GM04504 (cell line): ENCODE data around the gene TGFBRAP1.
"Not testable (repeated sequence)": the region's sequence is repeated elsewhere in the genome, so short reads cannot be mapped to it uniquely, and the experiment has no call there.

Source experiments
- DNase-seq: peaks from one replicate; pipeline ENCODE4 v3.0.0-alpha.2; 2012; ENCODE audit warnings: low read depth

TGFBRAP1 gene

GRCh38 chr2:105271393-105272045 lies 58.0 kb downstream of the TGFBRAP1 start:
- no peak for DNase-seq

- DNase-seq = no peak
Measured at GRCh38 chr2:105269426-105269825, 60.1 kb downstream of the TGFBRAP1 start.

- no peak for DNase-seq
Measured at GRCh38 chr2:105262651-105263091, 66.9 kb downstream of the TGFBRAP1 start.

- peak; percentile 85 for DNase-seq
Measured at GRCh38 chr2:105261061-105261460, 68.5 kb downstream of the TGFBRAP1 start.

GRCh38 chr2:105258835-105259350 lies 70.6 kb downstream of the TGFBRAP1 start:
- no peak for DNase-seq

GRCh38 chr2:105257981-105258380 lies 71.6 kb downstream of the TGFBRAP1 start:
- peak; percentile 44 for DNase-seq

- no peak for DNase-seq
Measured at GRCh38 chr2:105256431-105257047, 73.0 kb downstream of the TGFBRAP1 start.

GRCh38 chr2:105255979-105256378 lies 73.6 kb downstream of the TGFBRAP1 start:
- no peak for DNase-seq

- no peak for DNase-seq
Measured at GRCh38 chr2:105254531-105255210, 74.9 kb downstream of the TGFBRAP1 start.

GRCh38 chr2:105252271-105252670 lies 77.3 kb downstream of the TGFBRAP1 start:
- no peak for DNase-seq

- not testable (repeated sequence) for DNase-seq
Measured at GRCh38 chr2:105251016-105251648, 78.4 kb downstream of the TGFBRAP1 start.

GRCh38 chr2:105249891-105250290 lies 79.6 kb downstream of the TGFBRAP1 start:
- DNase-seq = no peak

GRCh38 chr2:105249181-105249580 lies 80.4 kb downstream of the TGFBRAP1 start:
- no peak for DNase-seq

- no peak for DNase-seq
Measured at GRCh38 chr2:105248316-105249070, 81.0 kb downstream of the TGFBRAP1 start.

- DNase-seq = no peak
Measured at GRCh38 chr2:105244451-105244850, 85.1 kb downstream of the TGFBRAP1 start.

GRCh38 chr2:105243961-105244360 lies 85.6 kb downstream of the TGFBRAP1 start:
- DNase-seq = no peak

- DNase-seq = no peak
Measured at GRCh38 chr2:105242286-105242993, 87.1 kb downstream of the TGFBRAP1 start.

GRCh38 chr2:105241443-105241842 lies 88.1 kb downstream of the TGFBRAP1 start, which contains the start of gene GPR45:
GPR45 (plus strand) TSS chr2:105241743; CDS start chr2:105241859, 116 bp downstream.
- no peak for DNase-seq

GRCh38 chr2:105239924-105240323 lies 89.6 kb downstream of the TGFBRAP1 start:
- DNase-seq = peak; percentile 81

GRCh38 chr2:105238664-105239240 lies 90.8 kb downstream of the TGFBRAP1 start:
- DNase-seq = no peak
